GM19463 (cell line): ENCODE data around the gene RBMS3.

Source experiments
- ATAC-seq: cut with Tn5 transposase; IDR thresholded peaks from one replicate; pipeline ENCODE4 v1.9.1; 2021; ENCODE audit warnings: mild to moderate bottlenecking, moderate library complexity; ENCODE audit not compliant: unreplicated experiment

RBMS3 gene

GRCh38 chr3:29275309-29275708, 5.6 kb upstream of the RBMS3 start:
- ATAC-seq: no peak

- ATAC-seq: no peak
Measured at GRCh38 chr3:29277249-29277648, 3.6 kb upstream of the RBMS3 start.

GRCh38 chr3:29279286-29279685, 1.6 kb upstream of the RBMS3 start:
- no peak for ATAC-seq

GRCh38 chr3:29279806-29280205, 1.1 kb upstream of the RBMS3 start:
- no peak for ATAC-seq

GRCh38 chr3:29281094-29281343, 148 bp downstream of the RBMS3 start:
- no peak for ATAC-seq

GRCh38 chr3:29281344-29282241, 722 bp downstream of the RBMS3 start:
- ATAC-seq: peak; percentile 62

GRCh38 chr3:29282427-29283230, 1.8 kb downstream of the RBMS3 start:
- no peak for ATAC-seq

- ATAC-seq: no peak
Measured at GRCh38 chr3:29283231-29284119, 2.6 kb downstream of the RBMS3 start.

GRCh38 chr3:29284497-29284896, 3.6 kb downstream of the RBMS3 start:
- ATAC-seq: no peak

GRCh38 chr3:29285471-29286071, 4.7 kb downstream of the RBMS3 start:
- ATAC-seq: no peak

- no peak for ATAC-seq
Measured at GRCh38 chr3:29286478-29287240, 5.8 kb downstream of the RBMS3 start.

GRCh38 chr3:29290596-29290995, 9.7 kb downstream of the RBMS3 start:
- no peak for ATAC-seq

GRCh38 chr3:29291260-29291981, 10.6 kb downstream of the RBMS3 start:
- no peak for ATAC-seq

GRCh38 chr3:29291982-29292363, 11.1 kb downstream of the RBMS3 start:
- no peak for ATAC-seq

GRCh38 chr3:29293421-29293820, 12.6 kb downstream of the RBMS3 start:
- no peak for ATAC-seq

- ATAC-seq: no peak
Measured at GRCh38 chr3:29297998-29298397, 17.1 kb downstream of the RBMS3 start.

GRCh38 chr3:29301332-29302019, 20.6 kb downstream of the RBMS3 start:
- ATAC-seq: no peak

- ATAC-seq: no peak
Measured at GRCh38 chr3:29302619-29303018, 21.7 kb downstream of the RBMS3 start.

GRCh38 chr3:29307295-29307694, 26.4 kb downstream of the RBMS3 start:
- ATAC-seq: no peak
